OCI-LY3 (cell line): Measurements from ENCODE around the gene COBL.

ENCODE experiments used
- H2AFZ ChIP-seq: fragments of 200-600, 300-600 bp; shearing (Covaris generic); 2 replicates; pipeline ENCODE4 v1.6.0; 2014; ENCODE audit warnings: antibody characterized with exemption, low read depth, low read length
- H3K27ac ChIP-seq: fragments of 200-600, 300-600 bp; sonication (generic); 2 replicates; pipeline ENCODE4 v1.5.1; 2014; ENCODE audit warnings: mild to moderate bottlenecking, low read length, moderate library complexity, mixed read lengths
- H3K27me3 ChIP-seq: fragments of 200-600, 300-600 bp; sonication (generic); 2 replicates; pipeline ENCODE4 v1.6.1; 2014; ENCODE audit warnings: low read depth, low read length, mixed read lengths
- H3K36me3 ChIP-seq: fragments of 200-600, 300-600 bp; sonication (generic); replicated peaks from 2 replicates; pipeline ENCODE3; 2014; ENCODE audit warnings: low read depth, low read length, mixed read lengths
- H3K4me1 ChIP-seq: fragments of 300-600, 200-600 bp; sonication (generic); 2 replicates; pipeline ENCODE4 v1.6.1; 2014; ENCODE audit warnings: low read length, mixed read lengths
- H3K4me2 ChIP-seq: fragments of 200-600, 300-600 bp; sonication (generic); 2 replicates; pipeline ENCODE4 v1.6.1; 2014; ENCODE audit warnings: low read length, mixed read lengths
- H3K4me3 ChIP-seq: fragments of 300-600, 200-600 bp; sonication (generic); 2 replicates; pipeline ENCODE4 v1.5.1; 2014; ENCODE audit warnings: antibody characterized with exemption, mild to moderate bottlenecking, low read length, moderate library complexity
- H3K79me2 ChIP-seq: fragments of 300-600, 200-600 bp; shearing (Covaris generic); 2 replicates; pipeline ENCODE4 v1.6.1; 2014; ENCODE audit warnings: mild to moderate bottlenecking, low read length, mixed read lengths
- H3K9ac ChIP-seq: fragments of 300-600, 200-600 bp; shearing (Covaris generic); 2 replicates; pipeline ENCODE4 v1.6.0; 2014; ENCODE audit warnings: mild to moderate bottlenecking, low read length, moderate library complexity
- H3K9me3 ChIP-seq: fragments of 200-600, 300-600 bp; shearing (Covaris generic); 2 replicates; pipeline ENCODE4 v1.6.1; 2014; ENCODE audit warnings: low read length, mixed read lengths; ENCODE audit not compliant: insufficient read depth
- H4K20me1 ChIP-seq: fragments of 200-600, 300-600 bp; sonication (generic); 2 replicates; pipeline ENCODE4 v1.6.1; 2016; ENCODE audit warnings: low read length, mixed read lengths; ENCODE audit not compliant: insufficient read depth
- EZH2phosphoT487 ChIP-seq: fragments of 200-600 bp; shearing (Covaris generic); IDR thresholded peaks from 2 replicates; pipeline ENCODE4 v1.6.1; 2018; ENCODE audit warnings: antibody characterized with exemption, mixed run types, low read depth
- TF ChIP-seq, protein P1 (sequence below): fragments of 200-600, 300-600 bp; sonication (generic); IDR thresholded peaks from 2 replicates; pipeline ENCODE4 v1.5.1; 2014; ENCODE audit warnings: antibody characterized with exemption, low read length, low read depth

COBL gene

GRCh38 chr7:51298912-51299311 is 17.7 kb downstream of the COBL start:
- TF ChIP-seq, protein P1, sequence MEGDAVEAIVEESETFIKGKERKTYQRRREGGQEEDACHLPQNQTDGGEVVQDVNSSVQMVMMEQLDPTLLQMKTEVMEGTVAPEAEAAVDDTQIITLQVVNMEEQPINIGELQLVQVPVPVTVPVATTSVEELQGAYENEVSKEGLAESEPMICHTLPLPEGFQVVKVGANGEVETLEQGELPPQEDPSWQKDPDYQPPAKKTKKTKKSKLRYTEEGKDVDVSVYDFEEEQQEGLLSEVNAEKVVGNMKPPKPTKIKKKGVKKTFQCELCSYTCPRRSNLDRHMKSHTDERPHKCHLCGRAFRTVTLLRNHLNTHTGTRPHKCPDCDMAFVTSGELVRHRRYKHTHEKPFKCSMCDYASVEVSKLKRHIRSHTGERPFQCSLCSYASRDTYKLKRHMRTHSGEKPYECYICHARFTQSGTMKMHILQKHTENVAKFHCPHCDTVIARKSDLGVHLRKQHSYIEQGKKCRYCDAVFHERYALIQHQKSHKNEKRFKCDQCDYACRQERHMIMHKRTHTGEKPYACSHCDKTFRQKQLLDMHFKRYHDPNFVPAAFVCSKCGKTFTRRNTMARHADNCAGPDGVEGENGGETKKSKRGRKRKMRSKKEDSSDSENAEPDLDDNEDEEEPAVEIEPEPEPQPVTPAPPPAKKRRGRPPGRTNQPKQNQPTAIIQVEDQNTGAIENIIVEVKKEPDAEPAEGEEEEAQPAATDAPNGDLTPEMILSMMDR = no peak
- no peak for TF ChIP-seq EZH2phosphoT487
- Histone ChIP-seq H3K4me3 (no peak overlapping the region), H3K4me2 (no peak overlapping the region), H3K9me3 (no peaks in the 10 kb centered on the region), H3K4me1 (no peaks in the 10 kb centered on the region), H3K79me2 (no peaks in the 10 kb centered on the region), H3K36me3 (no peaks in the 10 kb centered on the region), H2AFZ (no peak overlapping the region), H3K27ac (no peak overlapping the region), H3K9ac (no peak overlapping the region), H3K27me3 (no peaks in the 10 kb centered on the region), H4K20me1 (no peaks in the 10 kb centered on the region)

- no peak overlapping the region for H3K4me3 ChIP-seq
- no peaks in the 10 kb centered on the region for H3K27me3 ChIP-seq
- H3K9me3 ChIP-seq = no peaks in the 10 kb centered on the region
- no peak for TF ChIP-seq EZH2phosphoT487
- TF ChIP-seq, protein P1 = no peak
- no peak overlapping the region for H2AFZ ChIP-seq
- H3K79me2 ChIP-seq = no peaks in the 10 kb centered on the region
- no peaks in the 10 kb centered on the region for H3K4me1 ChIP-seq
- no peaks in the 10 kb centered on the region for H4K20me1 ChIP-seq
- no peak overlapping the region for H3K27ac ChIP-seq
- no peak overlapping the region for H3K4me2 ChIP-seq
- H3K9ac ChIP-seq = no peak overlapping the region
- no peaks in the 10 kb centered on the region for H3K36me3 ChIP-seq
Measured at GRCh38 chr7:51297986-51298385, 18.6 kb downstream of the COBL start.

GRCh38 chr7:51295440-51296245 is 21.0 kb downstream of the COBL start:
- Histone ChIP-seq H3K4me3 (no peak overlapping the region), H3K4me1 (no peaks in the 10 kb centered on the region), H4K20me1 (no peaks in the 10 kb centered on the region), H3K9me3 (no peaks in the 10 kb centered on the region), H3K27ac (no peak overlapping the region), H3K27me3 (no peaks in the 10 kb centered on the region), H3K4me2 (no peak overlapping the region), H2AFZ (no peak overlapping the region), H3K9ac (no peak overlapping the region), H3K79me2 (no peaks in the 10 kb centered on the region), H3K36me3 (no peaks in the 10 kb centered on the region)
- TF ChIP-seq, protein P1 = no peak
- no peak for TF ChIP-seq EZH2phosphoT487

DNA sequence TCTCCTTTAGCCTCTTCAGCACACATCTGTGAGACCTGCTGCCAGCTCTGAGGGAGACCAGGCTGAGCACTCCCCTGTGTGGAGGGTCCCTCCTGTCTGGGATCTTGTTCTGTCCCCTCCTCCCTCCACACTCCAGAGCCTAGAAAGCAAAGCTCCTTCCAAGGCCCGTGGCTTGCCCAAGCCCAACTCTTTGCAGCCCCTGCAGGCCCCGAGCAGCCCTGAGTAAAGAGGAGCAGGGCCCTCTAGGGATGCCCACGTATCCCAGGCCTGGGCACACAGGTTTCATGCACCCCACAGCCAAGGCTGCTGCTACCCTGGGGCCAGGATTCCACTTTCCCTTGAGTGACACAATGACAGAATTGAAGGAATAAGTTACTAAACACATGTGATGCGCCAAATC is 24.0 kb downstream of the COBL start:
- H3K9ac ChIP-seq = no peak overlapping the region
- no peaks in the 10 kb centered on the region for H3K4me1 ChIP-seq
- H3K36me3 ChIP-seq = no peaks in the 10 kb centered on the region
- no peak overlapping the region for H3K4me2 ChIP-seq
- H2AFZ ChIP-seq = no peak overlapping the region
- no peaks in the 10 kb centered on the region for H4K20me1 ChIP-seq
- H3K9me3 ChIP-seq = no peaks in the 10 kb centered on the region
- H3K27ac ChIP-seq = no peak overlapping the region
- no peaks in the 10 kb centered on the region for H3K79me2 ChIP-seq
- H3K27me3 ChIP-seq = no peaks in the 10 kb centered on the region; the same call in 1 of the 2 replicates
- TF ChIP-seq, protein P1 = no peak
- TF ChIP-seq EZH2phosphoT487 = no peak
- H3K4me3 ChIP-seq = no peak overlapping the region
